HepG2 (cell line): Measurements from ENCODE around the gene PRR14. TPM values are rescaled to one million over a fixed set of nuclear protein-coding genes. Genes with fewer than 3 reads are reported as not detected.
A peak's percentile ranks its signal among the peaks of the same experiment; 100 is the strongest.

Source experiments
- FOXM1 ChIP-seq: sonication (generic); formaldehyde crosslinking; IDR thresholded peaks from 2 replicates; pipeline ENCODE4 v1.5.0; 2020; ENCODE audit warnings: missing genetic modification reagents
- GMEB2 ChIP-seq: IDR thresholded peaks from 2 replicates; pipeline ENCODE4 v1.6.1; 2016; ENCODE audit warnings: missing biosample characterization, missing genetic modification reagents, low read depth
- KDM2A ChIP-seq: sonication (generic); formaldehyde crosslinking; IDR thresholded peaks from 2 replicates; pipeline ENCODE4 v1.4.0; 2020; ENCODE audit warnings: low read depth, missing genetic modification reagents, borderline replicate concordance
- KDM6A ChIP-seq: IDR thresholded peaks from 2 replicates; pipeline ENCODE4 v1.6.1; 2016; ENCODE audit warnings: low read depth
- NR0B2 ChIP-seq: sonication (generic); formaldehyde crosslinking; IDR thresholded peaks from 2 replicates; pipeline ENCODE4 v1.4.0; 2020; ENCODE audit warnings: mild to moderate bottlenecking, missing genetic modification reagents
- POLR2A ChIP-seq, 2 experiments: IDR thresholded peaks; 2 replicates each; pipeline ENCODE4 v1.6.1; 2011; ENCODE audit warnings: low read depth in 2 of 2, low read length in 2 of 2, mild to moderate bottlenecking in 1 of 2, moderate library complexity in 1 of 2; ENCODE audit not compliant: insufficient read depth in 1 of 2
- SRSF4 ChIP-seq: fragments of 200-400 bp; formaldehyde crosslinking; IDR thresholded peaks from one replicate; pipeline ENCODE4 v1.6.1; 2018; ENCODE audit warnings: mild to moderate bottlenecking, low read depth, low read length, moderate library complexity; ENCODE audit not compliant: poor library complexity, severe bottlenecking
- U2AF1 ChIP-seq: fragments of 200-400 bp; formaldehyde crosslinking; optimal IDR thresholded peaks from 2 replicates; pipeline ENCODE3; 2017; ENCODE audit warnings: mild to moderate bottlenecking, low read depth, low read length
- YY1 ChIP-seq: IDR thresholded peaks from 2 replicates; pipeline ENCODE4 v1.6.1; 2011; ENCODE audit warnings: low read length, low read depth, moderate library complexity, mild to moderate bottlenecking; ENCODE audit not compliant: insufficient read depth, insufficient replicate concordance
- ZBTB10 ChIP-seq: sonication (generic); formaldehyde crosslinking; IDR thresholded peaks from 2 replicates; pipeline ENCODE4 v1.4.0; 2020; ENCODE audit warnings: missing genetic modification reagents, borderline replicate concordance
- ZBTB14 ChIP-seq: sonication (generic); formaldehyde crosslinking; IDR thresholded peaks from 2 replicates; pipeline ENCODE4 v1.4.0; 2020; ENCODE audit warnings: missing genetic modification reagents
- ZNF101 ChIP-seq: sonication (generic); formaldehyde crosslinking; IDR thresholded peaks from 2 replicates; pipeline ENCODE4 v1.4.0; 2020; ENCODE audit warnings: mild to moderate bottlenecking, low read depth, missing genetic modification reagents, borderline replicate concordance
- ZNF142 ChIP-seq: sonication (generic); formaldehyde crosslinking; IDR thresholded peaks from 2 replicates; pipeline ENCODE4 v1.4.0; 2020; ENCODE audit warnings: missing genetic modification reagents
- ZNF44 ChIP-seq: sonication (generic); formaldehyde crosslinking; IDR thresholded peaks from 2 replicates; pipeline ENCODE4 v1.5.1; 2020; ENCODE audit warnings: mild to moderate bottlenecking, missing genetic modification reagents
- ZNF547 ChIP-seq: sonication (generic); formaldehyde crosslinking; IDR thresholded peaks from 2 replicates; pipeline ENCODE4 v1.5.1; 2020; ENCODE audit warnings: mild to moderate bottlenecking, missing genetic modification reagents
- ZNF660 ChIP-seq: sonication (generic); formaldehyde crosslinking; IDR thresholded peaks from 2 replicates; pipeline ENCODE4 v1.5.1; 2020; ENCODE audit warnings: mild to moderate bottlenecking, low read depth, missing genetic modification reagents, borderline replicate concordance
- polyA plus RNA-seq, 8 experiments: library from polyadenylated mRNA; depleted of rRNA in 3 of 8; stranded (reverse) in 7 of 8; unstranded in 1 of 8; fragments of >200 nt; fragmentation: Illumina TruSeq in 4 of 8; extraction: Trizol in 4 of 8; gene quantifications; 2 replicates each; pipeline versions ENCODE4 v1.2.1 to v1.2.3, GENCODE V29; 2011 to 2016; ENCODE audit warnings: low read depth in 4 of 8, missing spikeins in 1 of 8, mixed read lengths in 1 of 8; ENCODE audit not compliant: insufficient read depth in 1 of 8
- total RNA-seq, 5 experiments: library from RNA; depleted of rRNA; stranded (reverse); fragments of >200 nt; fragmentation: Illumina TruSeq; extraction: Trizol; gene quantifications; 2 replicates each; pipeline ENCODE4 v1.2.3, GENCODE V29; 2016; ENCODE audit warnings: low read depth in 1 of 5

Gene PRR14
- total and polyA plus RNA-seq, 2 of the 13 experiments (the other 11 are each of a cell fraction or from before 2014, with no cell fraction given): 8.4 to 11.0 TPM

GRCh38 chr16:30658731-30659506 lies 8.2 kb downstream of the PRR14 start (continued):
- TF ChIP-seq ZNF142 (0 out of 2 replicates have a peak, but pooled peaks have one; percentile 18), ZNF660 (CRISPR knock-in tag) (no peak), KDM6A (CRISPR knock-in tag) (0 out of 2 replicates have a peak, but pooled peaks have one; percentile 18), NR0B2 (CRISPR knock-in tag) (0 out of 2 replicates have a peak, but pooled peaks have one; percentile 71), GMEB2 (CRISPR knock-in tag) (no peak), U2AF1 (no peak), ZNF547 (CRISPR knock-in tag) (peak; percentile 79; the same call in 1 of the 2 replicates), ZNF44 (CRISPR knock-in tag) (no peak), ZBTB10 (CRISPR knock-in tag) (peak; percentile 88), SRSF4 (no peak), FOXM1 (CRISPR knock-in tag) (no peak), ZNF101 (CRISPR knock-in tag) (no peak), YY1 (no peak), KDM2A (CRISPR knock-in tag) (peak; percentile 65), ZBTB14 (CRISPR knock-in tag) (peak; percentile 47; the same call in 1 of the 2 replicates), POLR2A (IDR thresholded peaks at IDR 0.05; ENCODE audit: insufficient read depth in 1 of 2, low read depth in 2 of 2, low read length in 2 of 2) (peak; percentile 39 to 69; a peak in 3 of 4 replicates)
